Endothelial cell of umbilical vein (primary cell): ENCODE measurements around the gene LONRF2.

Experiments
- EZH2 ChIP-seq: IDR thresholded peaks from 2 replicates; pipeline ENCODE4 v1.6.1; 2012; ENCODE audit warnings: borderline replicate concordance, low read depth, mild to moderate bottlenecking, moderate library complexity, low read length, inconsistent platforms; ENCODE audit not compliant: severe bottlenecking
- FOS ChIP-seq: IDR thresholded peaks from 2 replicates; pipeline ENCODE4 v1.6.1; 2011; ENCODE audit warnings: mild to moderate bottlenecking, low read length, moderate library complexity, borderline replicate concordance; ENCODE audit not compliant: insufficient read depth
- GATA2 ChIP-seq: IDR thresholded peaks from 2 replicates; pipeline ENCODE4 v1.7.0; 2011; ENCODE audit warnings: low read depth, mild to moderate bottlenecking, moderate library complexity, mixed read lengths, low read length; ENCODE audit not compliant: insufficient read length, insufficient read depth
- JUN ChIP-seq: IDR thresholded peaks from 2 replicates; pipeline ENCODE4 v1.6.1; 2011; ENCODE audit warnings: borderline replicate concordance, low read depth; ENCODE audit not compliant: insufficient read length, insufficient read depth
- MYC ChIP-seq: IDR thresholded peaks from one replicate; pipeline ENCODE4 v1.6.1; 2011; ENCODE audit warnings: mild to moderate bottlenecking, low read depth, low read length
- POLR2A ChIP-seq: IDR thresholded peaks from 2 replicates; pipeline ENCODE4 v1.6.1; 2012; ENCODE audit warnings: low read depth, mild to moderate bottlenecking, control low read depth, low read length
- POLR2AphosphoS5 ChIP-seq: IDR thresholded peaks from 2 replicates; pipeline ENCODE4 v1.6.1; 2012; ENCODE audit warnings: low read depth, mild to moderate bottlenecking, control low read depth, low read length, moderate library complexity; ENCODE audit not compliant: insufficient read depth
- TF ChIP-seq, protein P1 (sequence below), 2 donors: IDR thresholded peaks; 1 replicate in 1 of 2; 2 replicates in 1 of 2; pipeline ENCODE4 v1.5.1; 2011; ENCODE audit warnings: low read length in 2 of 2, mild to moderate bottlenecking in 2 of 2, moderate library complexity in 2 of 2, control low read depth in 1 of 2, inconsistent platforms in 1 of 2, low read depth in 1 of 2; ENCODE audit not compliant: insufficient read depth in 1 of 2; ENCODE audit errors: extremely low read depth in 1 of 2
- TF ChIP-seq, protein P2 (sequence below): IDR thresholded peaks from 2 replicates; pipeline ENCODE4 v1.6.1; 2011; ENCODE audit not compliant: insufficient read depth, insufficient read length

DNA sequence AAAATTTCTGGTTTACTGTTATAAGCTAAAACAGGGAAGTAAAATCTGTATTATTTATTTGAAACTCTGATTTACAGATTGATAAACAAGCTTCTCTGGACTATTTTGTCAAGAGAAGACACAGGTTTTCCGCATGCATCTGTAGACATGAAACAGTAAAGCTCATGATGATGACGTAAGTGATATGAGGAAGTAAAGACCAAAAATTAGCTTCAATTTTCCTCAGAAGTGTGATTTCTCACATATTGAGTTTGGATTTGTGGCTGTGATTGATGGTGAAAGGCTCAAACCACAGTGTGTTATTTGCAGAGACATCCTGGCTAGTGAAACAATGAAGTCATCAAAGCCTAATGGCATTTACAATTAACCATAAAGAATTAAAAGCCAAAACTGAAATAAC is 12.6 kb upstream of the LONRF2 start:
- TF ChIP-seq POLR2A (no peak), EZH2 (no peak), MYC (no peak), POLR2AphosphoS5 (no peak), FOS (no peak), JUN (no peak), GATA2 (no peak)
- TF ChIP-seq, protein P1, sequence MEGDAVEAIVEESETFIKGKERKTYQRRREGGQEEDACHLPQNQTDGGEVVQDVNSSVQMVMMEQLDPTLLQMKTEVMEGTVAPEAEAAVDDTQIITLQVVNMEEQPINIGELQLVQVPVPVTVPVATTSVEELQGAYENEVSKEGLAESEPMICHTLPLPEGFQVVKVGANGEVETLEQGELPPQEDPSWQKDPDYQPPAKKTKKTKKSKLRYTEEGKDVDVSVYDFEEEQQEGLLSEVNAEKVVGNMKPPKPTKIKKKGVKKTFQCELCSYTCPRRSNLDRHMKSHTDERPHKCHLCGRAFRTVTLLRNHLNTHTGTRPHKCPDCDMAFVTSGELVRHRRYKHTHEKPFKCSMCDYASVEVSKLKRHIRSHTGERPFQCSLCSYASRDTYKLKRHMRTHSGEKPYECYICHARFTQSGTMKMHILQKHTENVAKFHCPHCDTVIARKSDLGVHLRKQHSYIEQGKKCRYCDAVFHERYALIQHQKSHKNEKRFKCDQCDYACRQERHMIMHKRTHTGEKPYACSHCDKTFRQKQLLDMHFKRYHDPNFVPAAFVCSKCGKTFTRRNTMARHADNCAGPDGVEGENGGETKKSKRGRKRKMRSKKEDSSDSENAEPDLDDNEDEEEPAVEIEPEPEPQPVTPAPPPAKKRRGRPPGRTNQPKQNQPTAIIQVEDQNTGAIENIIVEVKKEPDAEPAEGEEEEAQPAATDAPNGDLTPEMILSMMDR (IDR thresholded peaks at IDR 0.05; ENCODE audit: extremely low read depth in 1 of 2, insufficient read depth in 1 of 2, low read depth in 1 of 2, low read length in 2 of 2): no peak
- TF ChIP-seq, protein P2, sequence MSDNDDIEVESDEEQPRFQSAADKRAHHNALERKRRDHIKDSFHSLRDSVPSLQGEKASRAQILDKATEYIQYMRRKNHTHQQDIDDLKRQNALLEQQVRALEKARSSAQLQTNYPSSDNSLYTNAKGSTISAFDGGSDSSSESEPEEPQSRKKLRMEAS: no peak
